Middle frontal gyrus (tissue), 1 donor: ENCODE results near the gene OR6C6.
"Not testable (repeated sequence)": the region's sequence is repeated elsewhere in the genome, so short reads cannot be mapped to it uniquely, and the experiment has no call there.

Experiments
- DNase-seq: peaks from one replicate; pipeline ENCODE4 v3.0.0-alpha.2; 2015; ENCODE audit warnings: low spot score; ENCODE audit errors: extremely low spot score

Gene OR6C6

DNA sequence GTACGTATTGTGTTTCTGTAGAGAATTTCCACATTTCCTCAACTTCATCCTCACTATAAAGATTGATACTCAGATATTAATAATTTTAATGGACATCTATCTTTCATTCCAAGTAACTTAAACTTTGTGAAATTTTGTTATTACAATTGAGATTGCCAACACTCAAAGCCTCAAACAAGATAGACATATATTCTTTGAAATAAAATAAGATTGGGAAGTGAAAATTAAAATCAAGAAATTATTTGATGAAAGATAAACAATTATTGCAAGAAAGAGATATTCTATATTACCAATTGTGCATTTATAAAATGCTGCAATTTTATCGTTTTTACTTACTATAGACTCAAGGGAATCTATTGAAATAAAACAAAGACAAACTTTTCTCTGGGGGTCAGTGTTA lies at the start of gene OR6C6:
OR6C6 (minus strand) TSS at position 101 of the 400 bp plus-strand sequence. CDS start 1,337 bp downstream, outside the sequence.
- no peak for DNase-seq

DNA sequence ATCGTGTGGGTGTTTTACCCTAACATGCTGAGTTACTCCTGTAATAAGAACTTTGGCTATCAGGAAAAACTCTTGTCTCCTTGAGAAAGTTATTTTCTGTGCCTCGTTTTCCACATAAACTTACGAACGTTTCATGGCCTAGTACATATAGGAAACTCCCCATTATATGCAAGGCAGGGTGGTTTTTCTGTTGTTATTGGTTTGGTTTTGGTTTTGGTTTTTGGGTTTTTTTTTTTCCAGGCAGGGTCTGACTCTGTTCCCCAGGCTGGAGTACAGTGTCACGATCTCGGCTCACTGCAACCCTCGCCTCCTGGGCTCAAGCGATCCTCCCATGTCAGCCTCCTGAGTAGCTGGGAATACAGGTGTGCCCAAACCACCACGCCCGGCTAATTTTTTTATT lies 39.6 kb upstream of the OR6C6 start:
- DNase-seq = no peak

DNA sequence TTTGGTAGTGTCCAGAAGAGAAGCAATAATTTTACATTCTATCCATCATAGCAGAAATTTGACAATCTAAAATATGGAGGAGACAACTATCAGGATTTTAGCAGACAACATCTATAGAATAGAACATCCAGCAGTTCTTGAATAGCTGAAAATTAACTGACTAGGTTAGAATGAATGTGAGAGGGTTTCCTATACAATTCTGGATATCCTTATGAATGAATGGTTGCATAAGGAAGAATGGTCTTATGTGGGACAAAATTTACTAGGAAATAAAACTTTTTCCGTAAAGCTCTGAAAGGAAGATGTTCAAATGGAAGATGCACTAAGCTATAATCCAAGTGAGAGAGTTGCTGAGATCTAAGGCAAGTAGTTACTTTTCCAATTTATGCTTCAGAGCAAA lies 34.1 kb upstream of the OR6C6 start, which contains the start of gene OR6C3:
OR6C3 (plus strand) TSS at position 301 of the 400 bp plus-strand sequence. CDS start 955 bp downstream, outside the sequence.
- DNase-seq = no peak

DNA sequence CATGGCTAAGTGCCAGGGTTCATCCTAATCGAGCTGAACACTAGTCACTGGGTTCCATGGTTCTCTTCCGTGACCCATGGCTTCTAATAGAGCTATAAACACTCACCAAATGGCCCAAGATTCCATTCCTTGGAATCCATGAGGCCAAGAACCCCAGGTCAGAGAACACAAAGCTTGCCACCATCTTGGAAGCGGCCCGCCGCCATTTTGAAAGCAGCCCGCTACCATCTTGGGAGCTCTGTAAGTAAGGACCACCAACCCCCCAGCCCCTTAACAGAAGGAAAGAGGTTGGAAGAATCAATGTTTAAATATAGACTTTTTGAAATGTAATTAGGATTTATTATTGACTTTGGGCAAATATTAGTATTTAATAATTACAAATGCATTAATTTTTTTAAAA lies 29.4 kb upstream of the OR6C6 start:
- not testable (repeated sequence) for DNase-seq

DNA sequence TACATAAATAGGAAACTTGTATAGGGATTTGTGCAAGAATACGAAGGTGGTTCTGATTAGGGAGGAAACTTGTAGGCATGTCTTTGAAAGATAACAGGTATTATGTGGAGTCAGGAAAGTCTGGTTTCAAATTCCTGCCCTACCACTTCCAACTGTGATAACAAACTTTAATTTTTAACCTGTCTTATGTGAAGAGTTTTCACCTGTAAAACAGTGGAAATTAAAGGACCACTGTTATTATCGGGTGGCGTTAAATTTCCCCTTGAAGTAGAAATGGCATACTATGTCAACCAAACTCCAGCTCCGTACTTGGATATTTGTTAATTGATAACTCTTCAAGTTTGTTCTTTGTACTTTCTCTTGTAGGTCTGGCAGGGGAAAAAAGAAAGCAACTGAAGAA lies 23.8 kb upstream of the OR6C6 start:
- no peak for DNase-seq

DNA sequence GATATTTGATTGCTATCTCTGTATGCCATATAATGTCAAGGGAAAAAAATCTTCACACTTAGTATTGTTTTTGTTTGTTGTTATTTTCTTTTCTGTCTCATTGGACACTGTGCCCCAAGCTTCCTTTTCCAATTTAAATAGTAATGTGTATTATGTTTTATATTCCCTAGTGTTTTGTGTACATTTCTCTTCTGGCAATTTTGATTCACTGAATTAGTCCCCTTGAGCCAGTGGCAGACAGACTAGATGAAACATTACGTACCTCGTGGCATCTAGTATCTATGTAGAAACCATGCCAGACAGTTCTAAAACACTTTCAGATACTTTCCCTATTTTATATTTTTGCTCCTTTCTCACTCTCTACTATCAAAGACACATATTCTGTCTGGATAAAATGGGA lies 17.7 kb upstream of the OR6C6 start, which contains the start of gene OR6C1:
OR6C1 (plus strand) TSS at position 301 of the 400 bp plus-strand sequence. CDS start 6,257 bp downstream, outside the sequence.
- DNase-seq = no peak

DNA sequence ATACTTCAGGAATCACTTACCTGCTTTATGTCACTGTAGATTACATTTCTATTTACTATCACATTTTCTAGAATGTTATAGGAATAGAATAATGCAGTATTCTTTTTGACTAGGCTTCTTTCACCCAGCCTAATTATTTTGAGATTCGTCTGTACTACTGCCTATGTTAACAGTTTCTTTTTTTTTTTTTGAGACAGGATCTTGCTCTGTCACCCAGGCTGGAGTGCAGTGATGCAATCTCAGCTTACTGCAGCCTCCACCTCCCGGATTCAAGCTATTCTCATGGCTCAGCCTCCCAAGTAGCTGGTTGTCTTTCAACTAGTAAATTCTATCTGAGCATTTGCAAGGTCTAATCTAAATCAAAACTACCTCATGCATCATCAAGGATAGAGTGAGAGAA lies 6.4 kb downstream of the OR6C6 start:
- no peak for DNase-seq

DNA sequence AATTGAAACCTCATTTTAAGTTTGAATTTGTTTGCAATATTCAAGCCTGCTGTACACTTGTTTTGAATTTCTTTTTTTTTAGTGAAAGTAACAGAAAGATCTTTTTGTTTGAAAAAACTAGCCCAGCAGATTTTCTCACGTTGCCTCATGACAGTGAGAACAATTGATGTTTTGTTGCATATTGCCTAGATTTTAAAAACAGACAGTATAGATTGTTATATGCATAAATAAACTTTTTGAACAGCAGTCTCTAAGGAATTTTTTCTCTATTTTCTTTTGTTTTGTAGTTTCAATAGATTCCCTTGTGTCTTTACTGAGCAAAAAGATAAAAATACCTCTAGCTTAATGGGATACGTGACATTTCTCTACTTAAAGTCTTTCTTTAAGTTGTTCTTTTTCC lies 15.4 kb downstream of the OR6C6 start:
- no peak for DNase-seq

DNA sequence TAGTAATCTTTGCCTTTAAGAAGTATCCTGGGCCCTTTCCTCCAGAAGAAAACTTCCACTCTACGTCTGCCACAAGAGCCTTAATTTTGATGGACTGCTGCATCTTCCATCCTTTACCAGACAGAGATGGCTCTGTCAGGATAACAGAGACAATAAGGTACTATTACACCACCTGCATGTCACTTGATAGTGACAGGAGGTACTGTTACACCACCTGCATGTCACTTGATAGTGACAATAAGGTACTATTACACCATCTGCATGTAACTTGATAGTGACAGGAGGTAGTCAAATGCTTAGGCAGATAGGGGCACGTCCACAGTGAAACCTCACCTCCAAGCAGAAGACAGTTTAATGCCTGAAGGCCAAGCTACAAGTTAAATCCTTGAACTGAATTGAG lies 38.1 kb downstream of the OR6C6 start:
- DNase-seq = no peak

DNA sequence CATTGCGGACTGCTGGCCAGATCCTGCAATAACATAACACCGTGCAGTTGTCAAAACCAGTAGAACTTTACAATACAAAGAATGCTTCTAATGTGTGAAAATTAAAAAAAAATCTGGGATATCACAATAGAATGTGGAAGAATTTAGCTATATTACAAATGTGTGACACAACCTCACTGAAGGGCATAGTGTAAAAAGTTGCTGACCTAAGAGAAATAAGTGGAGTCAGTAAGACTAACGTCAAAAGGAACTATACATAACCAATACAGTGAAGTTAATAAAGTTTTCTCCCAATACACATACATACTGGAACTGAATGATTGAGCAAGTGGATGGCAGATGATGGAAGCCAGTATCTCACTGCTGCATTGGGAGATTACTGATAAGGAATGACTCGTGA lies 39.5 kb downstream of the OR6C6 start:
- no peak for DNase-seq

DNA sequence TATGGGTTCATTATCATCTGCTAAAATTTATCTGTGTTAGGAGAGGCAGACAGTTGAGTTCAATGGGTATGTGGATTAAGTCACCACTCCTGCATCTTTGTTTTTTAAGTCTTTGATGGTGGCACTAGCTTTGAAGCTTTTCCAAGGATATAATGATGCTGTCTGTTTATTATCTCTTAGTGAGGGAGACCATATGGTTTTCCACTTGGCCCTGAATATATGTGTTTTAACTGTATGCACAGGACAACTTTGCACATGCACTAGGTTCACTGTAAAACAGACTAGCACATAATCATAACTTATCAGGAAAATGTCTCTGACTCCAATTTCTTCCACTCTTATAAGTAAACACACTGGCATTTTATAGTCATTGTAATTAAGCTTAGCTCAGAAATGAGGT lies 43.1 kb downstream of the OR6C6 start:
- DNase-seq = no peak

DNA sequence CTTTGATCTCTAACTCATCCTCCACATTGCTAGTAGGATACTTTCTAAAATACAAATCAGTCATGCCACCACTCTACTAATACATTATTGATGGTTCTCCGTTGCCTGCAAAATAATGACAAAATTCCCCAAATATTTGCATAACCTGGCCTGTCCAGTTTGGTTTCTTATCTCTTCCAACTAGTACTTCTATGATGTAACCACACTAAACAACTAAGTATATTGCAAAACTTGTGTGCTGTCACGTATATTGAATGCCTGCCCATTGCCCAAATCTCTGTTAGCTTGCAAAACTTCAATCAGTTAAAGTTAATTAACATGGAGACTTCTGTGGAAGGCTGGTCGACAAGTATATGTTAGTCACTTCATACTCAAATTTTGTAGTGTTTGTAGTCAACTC lies 45.4 kb downstream of the OR6C6 start:
- no peak for DNase-seq

DNA sequence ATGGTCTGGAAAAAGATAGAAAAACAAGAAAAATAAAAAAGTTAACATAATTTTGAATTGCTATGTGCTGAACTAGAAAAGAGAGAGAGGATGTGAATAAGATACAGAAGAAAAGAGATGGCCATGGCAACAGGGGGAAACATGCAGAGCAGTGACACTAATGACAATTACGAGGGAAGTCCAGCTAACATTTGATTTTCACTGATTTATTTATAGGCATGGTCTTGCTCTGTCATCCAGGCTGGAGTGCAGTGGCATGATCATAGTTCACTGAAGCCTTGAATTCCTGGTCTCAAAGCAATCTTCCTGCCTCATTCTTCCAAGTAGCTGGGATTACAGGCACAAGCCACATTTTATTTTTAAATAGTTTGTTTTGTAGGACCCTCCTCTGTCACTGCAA lies 50.2 kb downstream of the OR6C6 start:
- no peak for DNase-seq

DNA sequence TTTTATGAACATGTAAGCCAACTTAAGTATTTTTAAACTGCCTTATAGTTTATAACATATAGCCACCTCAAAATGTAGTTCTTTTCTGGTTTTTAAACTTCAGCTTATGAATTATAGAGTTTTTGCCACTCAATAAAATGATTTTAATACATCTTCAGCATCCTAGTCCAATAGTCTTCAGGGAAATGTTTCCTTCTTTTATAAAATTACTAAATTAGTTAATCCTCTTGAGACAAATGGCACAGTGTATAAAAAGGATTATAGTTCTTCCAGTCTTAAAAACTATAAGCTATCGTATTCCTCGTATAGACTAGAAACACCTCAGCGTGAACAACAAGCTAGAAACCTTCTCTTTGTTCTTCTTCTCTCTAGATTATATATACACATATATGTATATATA lies 52.1 kb downstream of the OR6C6 start, which contains the start of gene OR6C74:
OR6C74 (plus strand) TSS at position 301 of the 400 bp plus-strand sequence. CDS start 2,679 bp downstream, outside the sequence.
- no peak for DNase-seq
